Measurements from ENCODE around the gene KIAA0753.

KIAA0753 gene

GRCh38 chr17:6641247-6641863, 844 bp upstream of the KIAA0753 start:
- no peak for DNase-seq (ENCODE audit: low read depth in 2 of 2)

DNA sequence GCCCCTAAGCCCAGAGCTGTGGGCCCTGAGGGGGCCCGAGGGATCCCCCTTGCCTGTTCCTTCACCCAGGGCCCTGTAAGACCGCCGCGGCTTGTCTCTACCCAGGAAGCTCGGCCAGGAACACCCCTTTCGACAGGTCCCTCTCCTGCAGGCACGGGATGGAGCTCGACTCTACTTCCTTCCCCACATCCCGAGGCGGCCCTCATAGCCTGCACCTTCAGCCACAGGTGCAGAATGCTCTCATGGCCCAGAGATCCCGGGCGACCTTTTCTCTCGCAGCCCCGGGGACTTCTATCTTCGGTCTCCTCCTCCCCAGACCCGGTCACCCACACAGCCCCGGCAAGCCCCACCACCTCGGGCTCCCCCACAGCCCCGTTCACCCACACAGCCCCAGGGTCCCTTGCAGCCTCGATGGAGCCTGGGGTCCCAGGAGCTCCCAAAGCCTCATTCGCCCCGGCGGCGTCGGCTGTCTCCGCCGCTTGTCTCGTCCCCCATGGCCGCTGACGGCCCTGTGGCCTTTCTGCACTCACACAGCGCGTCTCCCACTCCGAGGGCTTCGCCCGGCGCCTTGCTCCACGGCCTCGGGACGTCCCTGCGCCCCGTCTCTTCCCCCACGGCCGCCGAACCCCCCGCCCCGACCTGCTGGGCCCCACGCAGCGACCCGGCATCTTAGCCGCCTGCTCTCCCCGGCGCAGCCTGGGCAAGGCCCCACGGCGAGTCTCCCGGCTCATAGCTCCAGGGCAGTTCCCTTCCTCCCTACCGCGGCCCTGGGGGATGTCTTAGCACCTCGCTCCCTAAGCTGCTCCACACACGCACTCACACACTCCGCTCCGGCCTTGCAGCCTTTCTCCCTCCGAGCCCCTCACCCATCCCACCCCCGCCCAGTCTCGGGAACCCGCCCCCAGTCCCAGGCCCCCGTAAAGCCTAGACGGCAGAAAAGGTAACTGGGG, 650 bp downstream of the KIAA0753 start:
- no peak for DNase-seq (ENCODE audit: low read depth in 2 of 2)

- DNase-seq (ENCODE audit: low read depth in 2 of 2), result no peak
These were observed 1.4 kb downstream of the KIAA0753 start for GRCh38 chr17:6639014-6639585.

GRCh38 chr17:6638046-6638908, 2.2 kb downstream of the KIAA0753 start:
- no peak for DNase-seq (ENCODE audit: low read depth in 2 of 2)

GRCh38 chr17:6637458-6637840, 3.1 kb downstream of the KIAA0753 start:
- no peak for DNase-seq (ENCODE audit: low read depth in 2 of 2)

DNA sequence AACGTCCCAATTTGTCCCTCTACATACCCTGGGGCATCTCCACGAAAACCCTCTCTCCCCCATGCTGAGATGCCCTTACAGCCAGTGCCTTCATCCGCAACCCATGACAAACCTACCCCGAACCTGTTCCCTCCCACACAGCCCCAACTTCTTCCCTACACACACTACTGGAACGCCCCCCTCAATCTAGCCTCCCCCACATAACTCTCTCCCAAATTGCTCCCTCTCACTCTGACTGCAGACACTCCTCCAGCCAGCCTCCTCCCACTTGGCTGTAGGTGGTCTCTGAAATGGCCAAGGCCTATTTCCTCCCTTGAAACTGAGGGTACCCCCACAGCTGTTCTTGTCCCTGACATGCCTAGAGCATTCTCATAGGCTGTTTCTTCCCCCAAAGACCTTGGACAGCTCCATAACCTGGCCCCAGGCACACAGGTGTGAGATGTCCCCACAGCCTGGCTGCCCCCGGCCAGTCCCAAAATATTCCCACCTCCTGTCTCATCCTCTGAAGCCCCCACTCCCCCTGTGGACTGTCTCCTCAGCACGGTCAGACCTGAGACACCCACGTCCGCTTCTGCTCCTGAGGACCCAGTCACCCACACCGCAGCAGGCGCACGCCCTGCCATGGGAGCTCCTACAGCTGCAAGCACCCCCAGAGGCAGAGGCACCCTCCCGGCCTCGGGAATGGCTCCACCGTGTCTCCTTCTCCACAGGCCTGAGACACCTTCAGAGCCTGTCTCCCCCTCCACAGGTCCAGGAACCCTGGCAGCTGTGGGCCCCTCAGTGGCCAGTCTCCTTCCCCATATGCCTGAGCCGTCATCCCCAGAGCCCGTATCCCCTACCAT, 3.7 kb downstream of the KIAA0753 start:
- no peak for DNase-seq (ENCODE audit: low read depth in 2 of 2)

GRCh38 chr17:6636105-6636504, 4.4 kb downstream of the KIAA0753 start:
- DNase-seq (ENCODE audit: low read depth in 2 of 2), result no peak

GRCh38 chr17:6633263-6633662, 7.2 kb downstream of the KIAA0753 start:
- no peak for DNase-seq (ENCODE audit: low read depth in 2 of 2)

GRCh38 chr17:6632530-6632929, 8.0 kb downstream of the KIAA0753 start:
- no peak for DNase-seq (ENCODE audit: low read depth in 2 of 2)

DNA sequence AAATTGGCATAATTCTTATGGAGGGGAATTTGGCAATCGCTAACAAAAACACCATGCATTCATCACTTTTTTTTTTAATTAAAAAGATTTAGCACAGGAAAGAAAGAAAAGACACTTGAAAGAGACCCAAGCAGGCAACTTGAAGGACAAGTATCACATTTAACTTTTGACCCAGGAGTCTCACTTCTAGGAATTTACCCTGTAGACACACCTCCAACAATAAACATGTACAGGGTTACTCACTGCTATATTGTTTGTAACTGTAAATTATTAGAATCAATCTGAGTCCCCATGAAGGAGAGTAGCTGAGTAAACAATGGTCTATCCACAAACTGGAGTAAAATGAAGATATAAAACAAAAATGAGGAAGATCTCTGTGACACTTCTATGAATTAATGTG, 10.1 kb downstream of the KIAA0753 start:
- DNase-seq (ENCODE audit: low read depth in 2 of 2), result no peak

- DNase-seq (ENCODE audit: low read depth in 2 of 2), result no peak
These were observed 13.5 kb downstream of the KIAA0753 start for GRCh38 chr17:6627019-6627418.

- no peak for DNase-seq (ENCODE audit: low read depth in 2 of 2)
These were observed 13.9 kb downstream of the KIAA0753 start for GRCh38 chr17:6626616-6627015.

DNA sequence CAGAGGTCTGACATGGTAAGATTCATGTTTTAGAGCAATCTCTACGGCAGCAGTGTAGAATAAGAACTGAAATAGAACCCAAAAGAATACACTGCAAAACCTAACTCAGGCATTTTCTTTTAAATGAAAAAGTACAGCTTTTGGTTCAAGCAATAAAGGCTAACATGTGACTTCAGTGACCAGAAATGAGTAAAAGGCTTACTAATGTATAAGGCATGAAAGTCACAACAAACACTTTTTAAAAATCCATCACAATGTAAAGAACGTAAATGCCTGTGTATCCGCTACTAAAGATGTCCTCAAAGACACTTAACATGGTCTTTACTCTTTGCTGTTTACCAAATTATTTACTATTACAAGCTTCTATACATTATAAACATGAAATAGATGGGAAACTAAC, 16.6 kb downstream of the KIAA0753 start:
- no peak for DNase-seq (ENCODE audit: low read depth in 2 of 2)

DNA sequence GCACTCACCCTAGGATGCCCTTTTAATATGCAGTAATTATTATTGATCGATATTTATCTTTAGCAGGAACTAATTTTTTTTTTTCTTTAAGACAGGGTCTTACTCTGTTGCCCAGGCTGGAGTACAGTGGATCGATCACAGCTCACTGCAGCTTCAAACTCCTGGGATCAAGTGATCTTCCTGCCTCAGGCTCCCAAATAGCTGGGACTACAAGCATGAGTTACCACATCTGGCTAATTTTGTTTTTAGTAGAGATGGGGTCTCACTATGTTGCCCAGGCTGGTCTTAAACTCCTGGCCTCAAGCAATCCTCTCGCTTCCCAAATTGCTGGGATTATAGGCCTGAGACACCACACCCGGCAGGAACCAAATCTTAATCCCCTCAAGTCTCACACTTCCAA, 29.3 kb downstream of the KIAA0753 start:
- DNase-seq (ENCODE audit: low read depth in 2 of 2), result no peak

- DNase-seq (ENCODE audit: low read depth in 2 of 2), result no peak
These were observed 30.5 kb downstream of the KIAA0753 start for GRCh38 chr17:6610011-6610410.

DNA sequence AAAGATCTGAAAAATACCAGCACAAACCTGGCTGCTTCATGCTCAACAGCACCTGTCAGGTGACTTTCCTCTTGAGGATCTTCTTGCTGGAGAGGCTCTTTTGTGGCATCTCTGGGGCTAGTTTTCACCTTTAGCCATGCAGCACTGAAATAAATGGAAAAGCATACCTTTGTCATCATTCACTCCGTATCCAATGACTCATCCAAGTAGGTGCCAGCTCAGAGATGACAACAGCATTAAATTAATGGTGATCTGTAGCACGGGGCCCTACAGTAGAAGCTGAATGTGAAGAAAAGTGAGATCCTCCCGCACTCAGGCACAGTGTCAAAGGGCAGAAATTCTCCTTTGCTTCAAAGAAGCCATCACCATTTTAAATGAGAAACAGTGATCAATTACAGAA, 32.2 kb downstream of the KIAA0753 start:
- DNase-seq (ENCODE audit: low read depth in 2 of 2), result no peak

DNA sequence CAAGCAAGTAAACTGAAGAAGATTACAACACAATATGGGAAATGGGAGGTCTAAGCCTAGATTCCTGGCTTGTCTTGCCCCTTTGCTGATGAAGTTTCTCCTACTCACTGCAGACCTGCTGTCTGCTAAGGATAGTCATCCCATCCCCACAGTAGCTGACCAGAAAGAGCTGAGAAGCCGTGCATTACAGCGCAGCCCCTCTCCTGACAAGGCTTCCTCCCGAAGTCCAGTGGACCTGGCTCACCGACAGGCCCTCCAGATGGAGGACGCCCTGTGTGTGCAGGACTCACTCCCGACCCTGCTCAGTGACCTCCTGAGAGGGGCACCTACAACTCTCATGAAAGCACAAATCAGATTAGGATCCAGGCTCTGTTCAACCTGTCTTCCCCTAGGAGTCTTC, 35.4 kb downstream of the KIAA0753 start:
- DNase-seq (ENCODE audit: low read depth in 2 of 2), result no peak

- DNase-seq (ENCODE audit: low read depth in 2 of 2), result no peak
These were observed 36.7 kb downstream of the KIAA0753 start for GRCh38 chr17:6603744-6604325.

- no peak for DNase-seq (ENCODE audit: low read depth in 2 of 2)
These were observed 38.4 kb downstream of the KIAA0753 start for GRCh38 chr17:6602141-6602540.

- DNase-seq (ENCODE audit: low read depth in 2 of 2), result no peak
These were observed 41.1 kb downstream of the KIAA0753 start for GRCh38 chr17:6599364-6599763.

DNA sequence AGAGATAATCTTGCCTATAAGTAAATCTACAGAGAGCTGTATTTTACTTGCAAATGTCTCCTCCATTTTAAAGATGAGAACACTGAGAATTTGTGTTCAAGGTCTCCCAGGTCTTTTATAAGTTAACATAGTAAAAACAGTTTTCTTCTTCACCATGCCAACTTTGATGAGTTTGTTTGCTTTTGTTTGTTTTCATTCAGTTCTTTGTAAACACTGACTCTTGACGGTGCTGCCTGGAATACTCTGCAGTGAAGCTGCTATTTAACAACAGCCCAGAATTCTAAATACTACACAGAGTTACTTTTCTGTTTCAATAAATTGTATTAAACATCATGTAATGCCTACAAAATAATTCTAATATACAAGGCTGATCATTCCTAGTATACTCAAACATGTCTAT, 42.8 kb downstream of the KIAA0753 start:
- no peak for DNase-seq (ENCODE audit: low read depth in 2 of 2)

All from stimulated activated CD8-positive, alpha-beta memory T cell treated with anti-CD3 and anti-CD28 coated beads, Interleukin-7, amount 100 ng/mL, for 4 hours (primary cell).